Stomach (tissue), 4 donors: ENCODE data around the gene CEBPZ.

ENCODE experiments used
- EP300 ChIP-seq: sonication (generic); formaldehyde crosslinking; IDR thresholded peaks from one replicate; pipeline ENCODE4 v1.6.1; 2017; ENCODE audit warnings: antibody characterized with exemption
- POLR2A ChIP-seq, 4 donors: fragments of 450-650 bp; IDR thresholded peaks; one replicate each; pipeline ENCODE4 v1.6.1; 2016; ENCODE audit warnings: antibody characterized with exemption in 4 of 4, control low read depth in 2 of 4, mild to moderate bottlenecking in 1 of 4, moderate library complexity in 1 of 4
- TF ChIP-seq, protein P1 (sequence below), 7 experiments: fragments of 450-650 bp in 4 of 7; fragments of 200-600 bp in 3 of 7; sonication (generic) in 3 of 7; IDR thresholded peaks; one replicate each; pipeline ENCODE4 v1.5.1; 2016 to 2019; ENCODE audit warnings: antibody characterized with exemption in 7 of 7, control low read depth in 2 of 7, mild to moderate bottlenecking in 1 of 7

GRCh38 chr2:37243435-37243834 lies 12.0 kb upstream of the CEBPZ start:
- TF ChIP-seq EP300 (no peak), POLR2A (IDR thresholded peaks at IDR 0.05) (no peak)
- TF ChIP-seq, protein P1, sequence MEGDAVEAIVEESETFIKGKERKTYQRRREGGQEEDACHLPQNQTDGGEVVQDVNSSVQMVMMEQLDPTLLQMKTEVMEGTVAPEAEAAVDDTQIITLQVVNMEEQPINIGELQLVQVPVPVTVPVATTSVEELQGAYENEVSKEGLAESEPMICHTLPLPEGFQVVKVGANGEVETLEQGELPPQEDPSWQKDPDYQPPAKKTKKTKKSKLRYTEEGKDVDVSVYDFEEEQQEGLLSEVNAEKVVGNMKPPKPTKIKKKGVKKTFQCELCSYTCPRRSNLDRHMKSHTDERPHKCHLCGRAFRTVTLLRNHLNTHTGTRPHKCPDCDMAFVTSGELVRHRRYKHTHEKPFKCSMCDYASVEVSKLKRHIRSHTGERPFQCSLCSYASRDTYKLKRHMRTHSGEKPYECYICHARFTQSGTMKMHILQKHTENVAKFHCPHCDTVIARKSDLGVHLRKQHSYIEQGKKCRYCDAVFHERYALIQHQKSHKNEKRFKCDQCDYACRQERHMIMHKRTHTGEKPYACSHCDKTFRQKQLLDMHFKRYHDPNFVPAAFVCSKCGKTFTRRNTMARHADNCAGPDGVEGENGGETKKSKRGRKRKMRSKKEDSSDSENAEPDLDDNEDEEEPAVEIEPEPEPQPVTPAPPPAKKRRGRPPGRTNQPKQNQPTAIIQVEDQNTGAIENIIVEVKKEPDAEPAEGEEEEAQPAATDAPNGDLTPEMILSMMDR (IDR thresholded peaks at IDR 0.05): no peak
